Ishikawa (cell line): ENCODE measurements around the gene GPR137C.

Experiments
- CEBPB ChIP-seq: IDR thresholded peaks from 2 replicates; pipeline ENCODE4 v1.6.1; 2012
- CREB1 ChIP-seq: IDR thresholded peaks from 2 replicates; pipeline ENCODE4 v1.6.1; 2012; ENCODE audit warnings: low read depth
- EGR1 ChIP-seq: IDR thresholded peaks from 2 replicates; pipeline ENCODE4 v1.6.1; 2012
- EP300 ChIP-seq: IDR thresholded peaks from 2 replicates; pipeline ENCODE4 v1.6.1; 2012; ENCODE audit warnings: borderline replicate concordance
- FOXM1 ChIP-seq: IDR thresholded peaks from 2 replicates; pipeline ENCODE4 v1.6.1; 2012; ENCODE audit warnings: low read depth, borderline replicate concordance
- NFIC ChIP-seq: IDR thresholded peaks from 2 replicates; pipeline ENCODE4 v1.6.1; 2012
- RAD21 ChIP-seq: IDR thresholded peaks from 2 replicates; pipeline ENCODE4 v1.6.1; 2012; ENCODE audit warnings: low read depth
- REST ChIP-seq: IDR thresholded peaks from 2 replicates; pipeline ENCODE4 v1.6.1; 2012; ENCODE audit warnings: low read depth, mild to moderate bottlenecking
- TAF1 ChIP-seq: IDR thresholded peaks from 2 replicates; pipeline ENCODE4 v1.6.1; 2012; ENCODE audit warnings: low read depth, mild to moderate bottlenecking
- TCF12 ChIP-seq: IDR thresholded peaks from 2 replicates; pipeline ENCODE4 v1.6.1; 2012; ENCODE audit warnings: low read depth
- TEAD4 ChIP-seq: IDR thresholded peaks from 2 replicates; pipeline ENCODE4 v1.6.1; 2012
- YY1 ChIP-seq: IDR thresholded peaks from 2 replicates; pipeline ENCODE4 v1.6.1; 2012; ENCODE audit warnings: low read depth
- ZBTB7A ChIP-seq: IDR thresholded peaks from 2 replicates; pipeline ENCODE4 v1.6.1; 2012; ENCODE audit warnings: low read depth
- TF ChIP-seq, protein P1 (sequence below): IDR thresholded peaks from 2 replicates; pipeline ENCODE4 v1.6.1; 2012
- TF ChIP-seq, protein P2 (sequence below): IDR thresholded peaks from 2 replicates; pipeline ENCODE4 v1.6.1; 2012

Gene GPR137C

DNA sequence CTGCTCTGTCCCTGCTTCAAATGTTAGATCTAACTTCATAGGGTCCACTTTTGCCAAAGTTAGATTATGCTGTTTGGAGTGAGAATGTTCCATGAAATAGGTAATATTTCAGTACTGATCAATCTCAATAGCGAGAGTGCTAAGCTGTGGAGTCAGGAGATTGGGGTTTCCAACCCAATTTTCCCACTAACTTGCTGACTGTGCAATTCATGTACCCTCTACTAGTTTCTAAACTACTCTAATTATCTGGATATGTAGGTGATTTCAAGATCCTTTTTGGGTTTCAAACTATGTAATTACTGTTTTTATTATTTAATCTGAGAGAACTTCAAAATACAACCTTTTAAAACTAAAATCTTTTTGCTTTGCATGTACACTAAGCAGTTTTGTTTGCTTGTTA, 45.9 kb downstream of the GPR137C start:
- TF ChIP-seq CEBPB (no peak), NFIC (no peak), ZBTB7A (no peak), CREB1 (no peak), TAF1 (no peak), EGR1 (no peak), TEAD4 (no peak), YY1 (no peak), RAD21 (no peak)
- TF ChIP-seq, protein P1, sequence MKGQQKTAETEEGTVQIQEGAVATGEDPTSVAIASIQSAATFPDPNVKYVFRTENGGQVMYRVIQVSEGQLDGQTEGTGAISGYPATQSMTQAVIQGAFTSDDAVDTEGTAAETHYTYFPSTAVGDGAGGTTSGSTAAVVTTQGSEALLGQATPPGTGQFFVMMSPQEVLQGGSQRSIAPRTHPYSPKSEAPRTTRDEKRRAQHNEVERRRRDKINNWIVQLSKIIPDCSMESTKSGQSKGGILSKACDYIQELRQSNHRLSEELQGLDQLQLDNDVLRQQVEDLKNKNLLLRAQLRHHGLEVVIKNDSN, result no peak

- TF ChIP-seq REST (no peak), YY1 (no peak), TAF1 (no peak), FOXM1 (no peak), NFIC (no peak), EP300 (no peak), CREB1 (no peak), ZBTB7A (no peak), RAD21 (no peak), CEBPB (no peak; the same call in 1 of the 2 replicates), TCF12 (no peak), EGR1 (no peak), TEAD4 (no peak)
- TF ChIP-seq, protein P2, sequence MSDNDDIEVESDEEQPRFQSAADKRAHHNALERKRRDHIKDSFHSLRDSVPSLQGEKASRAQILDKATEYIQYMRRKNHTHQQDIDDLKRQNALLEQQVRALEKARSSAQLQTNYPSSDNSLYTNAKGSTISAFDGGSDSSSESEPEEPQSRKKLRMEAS, result no peak
- TF ChIP-seq, protein P1, result no peak
Measured at GRCh38 chr14:52599974-52600373, 47.3 kb downstream of the GPR137C start.

DNA sequence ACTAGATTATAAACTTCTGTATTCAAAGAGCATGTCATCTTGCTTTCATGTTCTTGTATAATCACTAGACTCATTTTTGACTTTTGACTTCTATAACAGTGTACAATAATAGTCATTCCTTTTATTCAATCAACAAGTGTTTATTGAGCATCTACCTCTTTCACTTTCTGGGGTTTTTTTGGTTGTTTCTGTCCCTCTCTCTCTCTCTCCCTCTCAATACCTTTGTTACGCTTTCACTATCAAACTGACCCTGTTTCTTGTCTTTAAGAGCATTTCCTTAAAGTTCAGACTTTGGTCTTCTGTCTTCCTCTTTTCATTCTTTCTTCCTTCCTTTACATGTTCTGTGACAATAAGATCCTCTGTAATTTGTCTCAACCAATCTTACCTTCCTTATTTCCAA, 49.5 kb downstream of the GPR137C start:
- TF ChIP-seq, protein P2, result no peak
- TF ChIP-seq NFIC (no peak), EP300 (no peak), TCF12 (no peak), REST (no peak), ZBTB7A (no peak), CEBPB (no peak), TAF1 (no peak), YY1 (no peak), EGR1 (no peak), RAD21 (no peak), CREB1 (no peak), TEAD4 (no peak), FOXM1 (no peak)
- TF ChIP-seq, protein P1, result no peak

DNA sequence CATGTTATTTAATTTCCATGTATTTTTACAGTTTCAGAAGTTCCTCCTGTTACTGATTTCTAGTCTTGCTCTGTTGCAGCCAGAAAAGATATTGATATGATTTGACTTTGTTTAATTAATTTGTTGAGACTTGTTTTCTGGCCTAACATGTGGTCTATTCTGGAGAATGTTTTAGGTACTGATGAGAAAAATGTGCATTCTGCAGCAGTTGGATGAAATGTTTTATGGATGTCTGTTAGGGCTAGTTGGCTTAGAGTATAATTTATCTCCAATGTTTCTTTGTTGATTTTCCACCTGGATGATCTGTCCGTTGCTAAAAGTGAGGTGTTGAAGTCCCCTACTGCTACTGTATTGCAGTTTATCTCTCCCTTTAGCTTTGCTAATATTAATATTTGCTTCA, 54.4 kb downstream of the GPR137C start:
- no peak for TF ChIP-seq ZBTB7A
- no peak for TF ChIP-seq CREB1
- no peak for TF ChIP-seq TCF12
- TF ChIP-seq CEBPB, result no peak
- no peak for TF ChIP-seq EP300
- TF ChIP-seq FOXM1, result no peak
- no peak for TF ChIP-seq RAD21
- TF ChIP-seq, protein P2, result no peak
- TF ChIP-seq, protein P1, result no peak
- no peak for TF ChIP-seq TEAD4
- TF ChIP-seq EGR1, result no peak
- no peak for TF ChIP-seq REST
- TF ChIP-seq NFIC, result no peak
- TF ChIP-seq YY1, result no peak
- no peak for TF ChIP-seq TAF1
